Neural cell (in vitro differentiated cells): Measurements from ENCODE around the gene CHCHD3. TPM values are rescaled to one million over a fixed set of nuclear protein-coding genes. Genes with fewer than 3 reads are reported as not detected.

Source experiments
- H2AFZ ChIP-seq: fragments of 200-600, 300-800 bp; sonication (generic), shearing (Covaris generic); 2 replicates; pipeline ENCODE4 v1.6.0; 2014; ENCODE audit warnings: low read depth, mild to moderate bottlenecking, antibody characterized with exemption, low read length, moderate library complexity
- H3F3A ChIP-seq: fragments of 200-600 bp; shearing (Covaris generic); 2 replicates; pipeline ENCODE4 v1.6.1; 2016; ENCODE audit warnings: mild to moderate bottlenecking, moderate library complexity, mixed read lengths, antibody characterized with exemption, low read length; ENCODE audit not compliant: insufficient read depth, poor library complexity, severe bottlenecking
- H3K27ac ChIP-seq: fragments of 200-600, 300-800 bp; sonication (generic), shearing (Covaris generic); 2 replicates; pipeline ENCODE4 v1.5.1; 2014; ENCODE audit warnings: mild to moderate bottlenecking, low read length, moderate library complexity
- H3K27me3 ChIP-seq: fragments of 300-800, 200-600 bp; sonication (generic), shearing (Covaris generic); 2 replicates; pipeline ENCODE4 v1.6.0; 2014; ENCODE audit warnings: mild to moderate bottlenecking, low read depth, low read length, moderate library complexity; ENCODE audit not compliant: insufficient read depth
- H3K36me3 ChIP-seq: fragments of 300-800, 200-600 bp; sonication (generic), shearing (Covaris generic); 2 replicates; pipeline ENCODE4 v1.5.1; 2014; ENCODE audit warnings: mild to moderate bottlenecking, antibody characterized with exemption, low read length, moderate library complexity; ENCODE audit not compliant: insufficient read depth
- H3K4me2 ChIP-seq: fragments of 300-800, 200-600 bp; sonication (generic), shearing (Covaris generic); 2 replicates; pipeline ENCODE4 v1.6.0; 2014; ENCODE audit warnings: mild to moderate bottlenecking, low read length
- H3K4me3 ChIP-seq: fragments of 300-800, 200-600 bp; sonication (generic), shearing (Covaris generic); 2 replicates; pipeline ENCODE4 v1.5.1; 2014; ENCODE audit warnings: mild to moderate bottlenecking, low read length, moderate library complexity
- H3K79me2 ChIP-seq: fragments of 200-600 bp; shearing (Covaris generic); replicated peaks from 2 replicates; pipeline ENCODE4 v1.6.0; 2014; ENCODE audit warnings: mild to moderate bottlenecking, low read length, moderate library complexity; ENCODE audit not compliant: insufficient read depth
- H3K9ac ChIP-seq: fragments of 300-800, 200-600 bp; sonication (generic), shearing (Covaris generic); 2 replicates; pipeline ENCODE4 v1.6.1; 2016; ENCODE audit warnings: mild to moderate bottlenecking, low read length, mixed read lengths
- H3K9me2 ChIP-seq: fragments of 200-600 bp; shearing (Covaris generic); 2 replicates; pipeline ENCODE4 v1.6.1; 2016; ENCODE audit warnings: mild to moderate bottlenecking, low read length, mixed read lengths; ENCODE audit not compliant: insufficient read depth
- H3K9me3 ChIP-seq: fragments of 200-600, 300-800 bp; sonication (generic), shearing (Covaris generic); 2 replicates; pipeline ENCODE4 v1.6.1; 2016; ENCODE audit warnings: mild to moderate bottlenecking, mixed run types, low read length, moderate library complexity, mixed read lengths
- H4K20me1 ChIP-seq: fragments of 200-600 bp; shearing (Covaris generic); 2 replicates; pipeline ENCODE4 v1.6.1; 2016; ENCODE audit warnings: mild to moderate bottlenecking, mixed run types; ENCODE audit not compliant: insufficient read depth
- EP300 ChIP-seq: fragments of 450-650 bp; conservative IDR thresholded peaks from 2 replicates; pipeline ENCODE4 v1.6.1; 2014; ENCODE audit warnings: antibody characterized with exemption, mild to moderate bottlenecking, moderate library complexity; ENCODE audit not compliant: poor library complexity, severe bottlenecking
- EZH2 ChIP-seq: fragments of 200-600, 300-800 bp; shearing (Covaris generic), sonication (generic); IDR thresholded peaks from 2 replicates; pipeline ENCODE4 v1.6.1; 2014; ENCODE audit warnings: antibody characterized with exemption, low read length, borderline replicate concordance, mild to moderate bottlenecking; ENCODE audit not compliant: insufficient read depth, poor library complexity, severe bottlenecking
- MXI1 ChIP-seq: fragments of 450-650 bp; conservative IDR thresholded peaks from 2 replicates; pipeline ENCODE4 v1.6.1; 2014; ENCODE audit warnings: antibody characterized with exemption, mild to moderate bottlenecking; ENCODE audit not compliant: poor library complexity, severe bottlenecking
- POLR2AphosphoS5 ChIP-seq: IDR thresholded peaks from 2 replicates; pipeline ENCODE4 v1.6.1; 2012
- RAD21 ChIP-seq: fragments of 450-650 bp; conservative IDR thresholded peaks from 2 replicates; pipeline ENCODE4 v1.6.1; 2014; ENCODE audit warnings: antibody characterized with exemption, mild to moderate bottlenecking, moderate library complexity
- SMC3 ChIP-seq: fragments of 450-650 bp; conservative IDR thresholded peaks from 2 replicates; pipeline ENCODE4 v1.6.1; 2014; ENCODE audit warnings: antibody characterized with exemption, mild to moderate bottlenecking, moderate library complexity; ENCODE audit not compliant: poor library complexity
- TAF1 ChIP-seq: IDR thresholded peaks from 2 replicates; pipeline ENCODE4 v1.6.1; 2012; ENCODE audit warnings: low read depth
- polyA plus RNA-seq: library from polyadenylated mRNA; depleted of rRNA; stranded (reverse); fragments of >200 nt; gene quantifications from 2 replicates; pipeline ENCODE4 v1.2.3, GENCODE V29; 2014
- TF ChIP-seq, protein P1 (sequence below): fragments of 450-650 bp; IDR thresholded peaks from 2 replicates; pipeline ENCODE4 v1.5.1; 2014; ENCODE audit warnings: antibody characterized with exemption, mild to moderate bottlenecking, moderate library complexity; ENCODE audit not compliant: poor library complexity, severe bottlenecking
- TF ChIP-seq, protein P2 (sequence below): IDR thresholded peaks from 2 replicates; pipeline ENCODE4 v1.6.1; 2012; ENCODE audit warnings: borderline replicate concordance

The CHCHD3 gene
- polyA plus RNA-seq, 1 donor from 2014 or later: 89.9 TPM

DNA sequence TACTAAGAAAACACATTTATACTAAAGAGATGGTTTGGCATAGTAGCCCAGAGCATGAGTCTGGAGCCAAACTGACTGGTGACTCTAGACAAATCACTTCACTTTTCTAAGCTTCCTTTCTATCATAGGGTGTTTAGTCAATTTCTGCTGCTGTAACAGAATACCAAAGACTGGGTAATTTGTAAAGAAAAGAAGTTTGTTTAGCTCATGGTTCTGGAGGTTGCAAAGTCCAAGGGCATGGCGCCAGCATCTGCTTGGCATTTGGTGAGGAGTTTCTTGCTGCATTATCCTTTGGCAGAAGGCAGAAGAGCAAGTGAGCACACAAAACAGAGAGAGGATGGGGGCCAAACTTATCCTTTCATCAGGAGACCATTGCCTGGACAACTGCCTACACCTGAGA lies 146.3 kb downstream of the CHCHD3 start:
- Histone ChIP-seq H3K36me3 (no peaks in the 10 kb centered on the region), H4K20me1 (no peaks in the 10 kb centered on the region), H3K4me3 (no peak overlapping the region), H3K27me3 (no peaks in the 10 kb centered on the region), H3K79me2 (no peaks in the 10 kb centered on the region), H3K4me2 (no peak overlapping the region), H3K27ac (no peak overlapping the region), H3F3A (peaks cover 3% of the 10 kb centered on the region), H3K9me3 (no peaks in the 10 kb centered on the region), H3K9ac (no peak overlapping the region), H2AFZ (no peak overlapping the region), H3K9me2 (no peaks in the 10 kb centered on the region)
- TF ChIP-seq, protein P1, sequence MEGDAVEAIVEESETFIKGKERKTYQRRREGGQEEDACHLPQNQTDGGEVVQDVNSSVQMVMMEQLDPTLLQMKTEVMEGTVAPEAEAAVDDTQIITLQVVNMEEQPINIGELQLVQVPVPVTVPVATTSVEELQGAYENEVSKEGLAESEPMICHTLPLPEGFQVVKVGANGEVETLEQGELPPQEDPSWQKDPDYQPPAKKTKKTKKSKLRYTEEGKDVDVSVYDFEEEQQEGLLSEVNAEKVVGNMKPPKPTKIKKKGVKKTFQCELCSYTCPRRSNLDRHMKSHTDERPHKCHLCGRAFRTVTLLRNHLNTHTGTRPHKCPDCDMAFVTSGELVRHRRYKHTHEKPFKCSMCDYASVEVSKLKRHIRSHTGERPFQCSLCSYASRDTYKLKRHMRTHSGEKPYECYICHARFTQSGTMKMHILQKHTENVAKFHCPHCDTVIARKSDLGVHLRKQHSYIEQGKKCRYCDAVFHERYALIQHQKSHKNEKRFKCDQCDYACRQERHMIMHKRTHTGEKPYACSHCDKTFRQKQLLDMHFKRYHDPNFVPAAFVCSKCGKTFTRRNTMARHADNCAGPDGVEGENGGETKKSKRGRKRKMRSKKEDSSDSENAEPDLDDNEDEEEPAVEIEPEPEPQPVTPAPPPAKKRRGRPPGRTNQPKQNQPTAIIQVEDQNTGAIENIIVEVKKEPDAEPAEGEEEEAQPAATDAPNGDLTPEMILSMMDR: no peak
- TF ChIP-seq, protein P2, sequence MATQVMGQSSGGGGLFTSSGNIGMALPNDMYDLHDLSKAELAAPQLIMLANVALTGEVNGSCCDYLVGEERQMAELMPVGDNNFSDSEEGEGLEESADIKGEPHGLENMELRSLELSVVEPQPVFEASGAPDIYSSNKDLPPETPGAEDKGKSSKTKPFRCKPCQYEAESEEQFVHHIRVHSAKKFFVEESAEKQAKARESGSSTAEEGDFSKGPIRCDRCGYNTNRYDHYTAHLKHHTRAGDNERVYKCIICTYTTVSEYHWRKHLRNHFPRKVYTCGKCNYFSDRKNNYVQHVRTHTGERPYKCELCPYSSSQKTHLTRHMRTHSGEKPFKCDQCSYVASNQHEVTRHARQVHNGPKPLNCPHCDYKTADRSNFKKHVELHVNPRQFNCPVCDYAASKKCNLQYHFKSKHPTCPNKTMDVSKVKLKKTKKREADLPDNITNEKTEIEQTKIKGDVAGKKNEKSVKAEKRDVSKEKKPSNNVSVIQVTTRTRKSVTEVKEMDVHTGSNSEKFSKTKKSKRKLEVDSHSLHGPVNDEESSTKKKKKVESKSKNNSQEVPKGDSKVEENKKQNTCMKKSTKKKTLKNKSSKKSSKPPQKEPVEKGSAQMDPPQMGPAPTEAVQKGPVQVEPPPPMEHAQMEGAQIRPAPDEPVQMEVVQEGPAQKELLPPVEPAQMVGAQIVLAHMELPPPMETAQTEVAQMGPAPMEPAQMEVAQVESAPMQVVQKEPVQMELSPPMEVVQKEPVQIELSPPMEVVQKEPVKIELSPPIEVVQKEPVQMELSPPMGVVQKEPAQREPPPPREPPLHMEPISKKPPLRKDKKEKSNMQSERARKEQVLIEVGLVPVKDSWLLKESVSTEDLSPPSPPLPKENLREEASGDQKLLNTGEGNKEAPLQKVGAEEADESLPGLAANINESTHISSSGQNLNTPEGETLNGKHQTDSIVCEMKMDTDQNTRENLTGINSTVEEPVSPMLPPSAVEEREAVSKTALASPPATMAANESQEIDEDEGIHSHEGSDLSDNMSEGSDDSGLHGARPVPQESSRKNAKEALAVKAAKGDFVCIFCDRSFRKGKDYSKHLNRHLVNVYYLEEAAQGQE: no peak
- TF ChIP-seq TAF1 (no peak), EZH2 (no peak), RAD21 (no peak), POLR2AphosphoS5 (no peak), SMC3 (no peak), MXI1 (no peak), EP300 (no peak)

DNA sequence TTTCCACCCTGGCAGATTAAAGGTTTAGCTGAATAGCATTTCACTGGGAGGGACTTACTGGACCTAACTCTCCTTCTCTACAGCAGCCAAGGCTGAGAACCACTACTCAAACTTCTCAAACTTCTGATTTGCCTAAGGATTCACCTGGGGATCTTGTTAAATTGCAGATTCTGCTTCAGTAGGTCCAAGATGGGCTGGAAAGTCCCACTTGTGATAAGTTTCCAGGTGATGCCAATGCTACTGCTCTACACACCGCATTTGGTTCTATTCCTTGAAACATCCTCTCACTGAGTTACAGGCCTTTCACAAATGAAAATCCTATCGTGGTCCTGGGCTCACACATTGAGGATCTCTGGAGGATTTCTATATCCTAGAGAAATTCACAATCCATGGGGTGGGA lies 147.9 kb downstream of the CHCHD3 start:
- peaks cover 3% of the 10 kb centered on the region for H3F3A ChIP-seq
- H3K9me2 ChIP-seq: no peaks in the 10 kb centered on the region
- H3K9ac ChIP-seq: no peak overlapping the region
- no peaks in the 10 kb centered on the region for H3K36me3 ChIP-seq
- H3K79me2 ChIP-seq: no peaks in the 10 kb centered on the region
- no peak overlapping the region for H3K4me2 ChIP-seq
- no peaks in the 10 kb centered on the region for H4K20me1 ChIP-seq
- H3K9me3 ChIP-seq: no peaks in the 10 kb centered on the region
- H2AFZ ChIP-seq: no peak overlapping the region
- H3K27me3 ChIP-seq: no peaks in the 10 kb centered on the region
- no peak for TF ChIP-seq SMC3
- no peak for TF ChIP-seq MXI1
- TF ChIP-seq, protein P1: no peak
- TF ChIP-seq EP300: no peak
- no peak for TF ChIP-seq EZH2
- TF ChIP-seq RAD21: no peak
- TF ChIP-seq, protein P2: no peak
- no peak for TF ChIP-seq POLR2AphosphoS5
- no peak for TF ChIP-seq TAF1
- no peak overlapping the region for H3K27ac ChIP-seq
- H3K4me3 ChIP-seq: no peak overlapping the region
